Measurements from ENCODE around the gene BLOC1S1.

DNA sequence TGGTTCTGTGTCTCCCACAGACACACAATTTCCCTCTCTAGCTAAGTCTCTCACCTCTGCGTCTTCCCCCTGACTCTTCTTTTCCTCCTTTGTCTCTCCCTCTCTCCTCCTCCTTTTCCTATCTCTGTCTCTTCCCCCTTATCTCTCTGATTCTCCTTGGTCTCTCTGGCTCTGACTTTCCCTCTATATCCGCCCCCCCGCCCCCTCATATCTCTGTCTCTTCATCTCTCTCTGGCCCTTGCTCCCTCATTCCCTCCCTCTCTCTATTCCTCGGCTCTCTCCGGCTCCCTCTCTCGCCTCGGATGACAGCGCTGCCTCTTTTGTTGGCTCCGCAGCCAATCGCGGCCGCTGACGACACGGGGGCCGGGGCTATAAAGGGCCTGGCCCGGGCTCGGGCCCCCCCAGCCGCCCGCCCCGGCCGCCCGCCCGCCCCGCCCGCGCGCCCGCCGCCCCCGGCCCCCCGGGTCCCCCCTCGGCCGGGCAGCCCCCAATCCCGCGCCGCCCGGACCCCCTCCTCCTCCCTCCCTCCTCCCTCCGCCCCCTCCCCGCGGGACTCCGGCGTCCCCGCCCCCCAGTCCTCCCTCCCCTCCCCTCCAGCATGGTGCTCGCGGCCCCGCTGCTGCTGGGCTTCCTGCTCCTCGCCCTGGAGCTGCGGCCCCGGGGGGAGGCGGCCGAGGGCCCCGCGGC lies 27.0 kb downstream of the BLOC1S1 start, which contains the start of gene GDF11:
- peak; percentile 88 for TF ChIP-seq POLR2AphosphoS5 (IDR thresholded peaks at IDR 0.05; ENCODE audit: borderline replicate concordance, low read depth, low read length)
- TF ChIP-seq EZH2 (IDR thresholded peaks at IDR 0.05), result no peak
